Activated CD4-positive, alpha-beta T cell treated with anti-CD3 and anti-CD28 coated beads, Interleukin-2, amount 50 U/mL, for 48 hours (primary cell): ENCODE measurements around the gene FKBP1A.
"Not testable (repeated sequence)": the region's sequence is repeated elsewhere in the genome, so short reads cannot be mapped to it uniquely, and the experiment has no call there.

Experiments
- DNase-seq, 2 experiments: peaks; one replicate each; pipeline ENCODE4 v3.0.0-alpha.2; 2020

Gene FKBP1A

GRCh38 chr20:1415667-1416468 is 23.0 kb upstream of the FKBP1A start:
- DNase-seq, result peak in 1 of 2 experiments; percentile 19

- DNase-seq, result no peak
Observed at GRCh38 chr20:1414982-1415381, 22.1 kb upstream of the FKBP1A start.

GRCh38 chr20:1405801-1406200 is 12.9 kb upstream of the FKBP1A start:
- DNase-seq, result no peak

GRCh38 chr20:1403624-1404023 is 10.8 kb upstream of the FKBP1A start:
- DNase-seq, result no peak

- DNase-seq, result no peak
Observed at GRCh38 chr20:1402149-1402548, 9.3 kb upstream of the FKBP1A start.

GRCh38 chr20:1401451-1401907 is 8.6 kb upstream of the FKBP1A start:
- DNase-seq, result no peak

GRCh38 chr20:1399678-1400366 is 7.0 kb upstream of the FKBP1A start:
- DNase-seq, result not testable (repeated sequence)

GRCh38 chr20:1398185-1398584 is 5.3 kb upstream of the FKBP1A start:
- DNase-seq, result not testable (repeated sequence)

- no peak for DNase-seq
Observed at GRCh38 chr20:1397710-1398109, 4.9 kb upstream of the FKBP1A start.

GRCh38 chr20:1396702-1397101 is 3.8 kb upstream of the FKBP1A start:
- no peak for DNase-seq

- no peak for DNase-seq
Observed at GRCh38 chr20:1396264-1396663, 3.4 kb upstream of the FKBP1A start.

- DNase-seq, result no peak
Observed at GRCh38 chr20:1394686-1395085, 1.8 kb upstream of the FKBP1A start.

GRCh38 chr20:1393507-1393882 is 641 bp upstream of the FKBP1A start:
- DNase-seq, result no peak

GRCh38 chr20:1392443-1392692 is 486 bp downstream of the FKBP1A start:
- peak in 1 of 2 experiments; percentile 20 for DNase-seq

- peak; percentile 28 to 48 for DNase-seq
Observed at GRCh38 chr20:1391640-1392442, 1.0 kb downstream of the FKBP1A start.

- peak; percentile 26 to 27 for DNase-seq
Observed at GRCh38 chr20:1390581-1391403, 2.1 kb downstream of the FKBP1A start.

GRCh38 chr20:1389703-1390580 is 2.9 kb downstream of the FKBP1A start:
- DNase-seq, result no peak

GRCh38 chr20:1388741-1389483 is 3.9 kb downstream of the FKBP1A start:
- DNase-seq, result no peak

- no peak for DNase-seq
Observed at GRCh38 chr20:1388253-1388652, 4.6 kb downstream of the FKBP1A start.

GRCh38 chr20:1386323-1386722 is 6.5 kb downstream of the FKBP1A start:
- no peak for DNase-seq
